Islet precursor cell (in vitro differentiated cells): ENCODE measurements around the gene EDEM3.
"Not testable (repeated sequence)": the region's sequence is repeated elsewhere in the genome, so short reads cannot be mapped to it uniquely, and the experiment has no call there.

Experiments
- DNase-seq: peaks from one replicate; pipeline ENCODE4 v3.0.0-alpha.2; 2018

The EDEM3 gene

GRCh38 chr1:184754476-184755225, at the start of gene EDEM3:
TSS of gene EDEM3 (minus strand) at chr1:184754858. CDS start at chr1:184754646, 212 bp downstream.
- DNase-seq: peak; percentile 100

- no peak for DNase-seq
These were observed 49.6 kb upstream of the EDEM3 start for GRCh38 chr1:184804220-184804619.

GRCh38 chr1:184803180-184803492, 48.5 kb upstream of the EDEM3 start:
- DNase-seq: no peak

GRCh38 chr1:184802354-184803179, 47.9 kb upstream of the EDEM3 start:
- DNase-seq: no peak

- no peak for DNase-seq
These were observed 46.8 kb upstream of the EDEM3 start for GRCh38 chr1:184801503-184801902.

GRCh38 chr1:184800876-184801275, 46.2 kb upstream of the EDEM3 start:
- no peak for DNase-seq

- DNase-seq: no peak
These were observed 39.3 kb upstream of the EDEM3 start for GRCh38 chr1:184793967-184794366.

GRCh38 chr1:184792450-184792969, 37.9 kb upstream of the EDEM3 start:
- DNase-seq: peak; percentile 95

- no peak for DNase-seq
These were observed 36.9 kb upstream of the EDEM3 start for GRCh38 chr1:184791550-184791900.

GRCh38 chr1:184790642-184791549, 36.2 kb upstream of the EDEM3 start:
- DNase-seq: no peak

- DNase-seq: no peak
These were observed 35.2 kb upstream of the EDEM3 start for GRCh38 chr1:184789884-184790283.

- DNase-seq: no peak
These were observed 34.3 kb upstream of the EDEM3 start for GRCh38 chr1:184788970-184789369.

GRCh38 chr1:184785529-184785928, 30.9 kb upstream of the EDEM3 start:
- no peak for DNase-seq

GRCh38 chr1:184783723-184784122, 29.1 kb upstream of the EDEM3 start:
- not testable (repeated sequence) for DNase-seq

- DNase-seq: no peak
These were observed 27.3 kb upstream of the EDEM3 start for GRCh38 chr1:184781941-184782340.

GRCh38 chr1:184775885-184776284, 21.2 kb upstream of the EDEM3 start:
- DNase-seq: no peak

GRCh38 chr1:184775329-184775728, 20.7 kb upstream of the EDEM3 start:
- DNase-seq: no peak

GRCh38 chr1:184773762-184774320, 19.2 kb upstream of the EDEM3 start:
- no peak for DNase-seq

GRCh38 chr1:184771190-184771691, 16.6 kb upstream of the EDEM3 start:
- no peak for DNase-seq

- no peak for DNase-seq
These were observed 15.7 kb upstream of the EDEM3 start for GRCh38 chr1:184770181-184770979.

GRCh38 chr1:184769241-184769640, 14.6 kb upstream of the EDEM3 start:
- DNase-seq: no peak

- DNase-seq: no peak
These were observed 13.8 kb upstream of the EDEM3 start for GRCh38 chr1:184768467-184768866.
